ENCODE measurements around the gene PIAS3.
"Not testable (repeated sequence)": the region's sequence is repeated elsewhere in the genome, so short reads cannot be mapped to it uniquely, and the experiment has no call there.

DNA sequence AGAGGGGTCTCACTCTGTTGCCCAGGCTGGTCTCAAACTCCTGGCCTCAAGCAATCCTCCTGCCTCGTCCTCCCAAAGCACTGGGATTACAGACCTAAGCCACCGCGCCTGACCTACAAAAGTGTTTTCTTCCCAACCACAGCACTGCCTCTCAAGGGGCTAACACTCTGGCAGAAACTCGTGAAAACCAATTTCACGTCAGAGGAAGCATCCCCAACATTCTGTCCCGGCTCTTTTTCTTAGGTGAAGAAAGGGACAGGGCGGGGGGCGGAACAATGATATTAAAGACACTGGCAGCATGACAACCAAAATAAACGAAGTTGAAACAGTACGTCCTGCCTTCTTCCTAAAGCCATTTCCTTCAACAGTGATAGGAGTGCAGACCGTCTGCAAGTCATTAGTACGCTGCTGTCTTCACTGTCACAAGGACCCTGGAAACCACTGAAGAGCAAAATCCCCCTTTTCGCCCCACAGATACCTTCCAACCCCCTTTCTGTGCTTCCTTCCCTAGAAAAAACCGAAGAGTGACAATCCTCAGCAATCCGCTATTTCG lies 36.0 kb downstream of the PIAS3 start:
- TF ChIP-seq, protein P1, sequence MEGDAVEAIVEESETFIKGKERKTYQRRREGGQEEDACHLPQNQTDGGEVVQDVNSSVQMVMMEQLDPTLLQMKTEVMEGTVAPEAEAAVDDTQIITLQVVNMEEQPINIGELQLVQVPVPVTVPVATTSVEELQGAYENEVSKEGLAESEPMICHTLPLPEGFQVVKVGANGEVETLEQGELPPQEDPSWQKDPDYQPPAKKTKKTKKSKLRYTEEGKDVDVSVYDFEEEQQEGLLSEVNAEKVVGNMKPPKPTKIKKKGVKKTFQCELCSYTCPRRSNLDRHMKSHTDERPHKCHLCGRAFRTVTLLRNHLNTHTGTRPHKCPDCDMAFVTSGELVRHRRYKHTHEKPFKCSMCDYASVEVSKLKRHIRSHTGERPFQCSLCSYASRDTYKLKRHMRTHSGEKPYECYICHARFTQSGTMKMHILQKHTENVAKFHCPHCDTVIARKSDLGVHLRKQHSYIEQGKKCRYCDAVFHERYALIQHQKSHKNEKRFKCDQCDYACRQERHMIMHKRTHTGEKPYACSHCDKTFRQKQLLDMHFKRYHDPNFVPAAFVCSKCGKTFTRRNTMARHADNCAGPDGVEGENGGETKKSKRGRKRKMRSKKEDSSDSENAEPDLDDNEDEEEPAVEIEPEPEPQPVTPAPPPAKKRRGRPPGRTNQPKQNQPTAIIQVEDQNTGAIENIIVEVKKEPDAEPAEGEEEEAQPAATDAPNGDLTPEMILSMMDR (IDR thresholded peaks at IDR 0.05), result not testable (repeated sequence)
- not testable (repeated sequence) for TF ChIP-seq POLR2AphosphoS5, EP300 (IDR thresholded peaks at IDR 0.05)

Measured in upper lobe of left lung (tissue), 4 donors.